Testis (tissue), 2 donors: ENCODE results near the gene OSTN.
"Not testable (repeated sequence)": the region's sequence is repeated elsewhere in the genome, so short reads cannot be mapped to it uniquely, and the experiment has no call there.

ENCODE experiments used
- CTCF ChIP-seq, 3 experiments: fragments of 450-650 bp in 2 of 3; fragments of 200-600 bp in 1 of 3; sonication (generic) in 1 of 3; IDR thresholded peaks; one replicate each; pipeline ENCODE4 v1.5.1; 2016 to 2019; ENCODE audit warnings: antibody characterized with exemption in 3 of 3, mild to moderate bottlenecking in 2 of 3, moderate library complexity in 1 of 3
- POLR2A ChIP-seq: fragments of 450-650 bp; IDR thresholded peaks from one replicate; pipeline ENCODE4 v1.6.1; 2017; ENCODE audit warnings: antibody characterized with exemption, mild to moderate bottlenecking, moderate library complexity

GRCh38 chr3:191246034-191246433 is 47.0 kb downstream of the OSTN start:
- TF ChIP-seq CTCF (IDR thresholded peaks at IDR 0.05); POLR2A: not testable (repeated sequence)
